ENCODE measurements around the gene CD300LF.

- TF ChIP-seq ZNF274 (IDR thresholded peaks at IDR 0.05; ENCODE audit: low read depth, low read length) (no peak), YY1 (IDR thresholded peaks at IDR 0.05; ENCODE audit: insufficient read depth, insufficient read length) (no peak), SUZ12 (IDR thresholded peaks at IDR 0.05; ENCODE audit: extremely low read depth, insufficient read depth, insufficient read length) (no peak)
Measured at GRCh38 chr17:74728033-74728701, 15.4 kb upstream of the CD300LF start.
